Upper lobe of left lung (tissue), 6 donors: Measurements from ENCODE around the gene KIF6. TPM values are rescaled to one million over a fixed set of nuclear protein-coding genes. Genes with fewer than 3 reads are reported as not detected.

Experiments used
- ATAC-seq, 2 donors: fragments of 200-7000 bp; cut with Tn5 transposase; one replicate each; pipeline ENCODE4 v1.9.1; 2022; ENCODE audit warnings: mild to moderate bottlenecking in 2 of 2, moderate library complexity in 2 of 2; ENCODE audit not compliant: low FRiP score in 2 of 2
- DNase-seq, 2 donors: peaks; one replicate each; pipeline ENCODE4 v3.0.0-alpha.2; 2019 to 2020
- H3K27ac ChIP-seq, 4 donors: fragments of 200-600 bp; sonication (generic); one replicate each; pipeline ENCODE4 v1.5.1; 2016 to 2019
- H3K27me3 ChIP-seq, 4 donors: fragments of 200-600 bp; sonication (generic); one replicate each; pipeline ENCODE4 v1.5.1; 2017 to 2019
- H3K36me3 ChIP-seq, 4 donors: fragments of 200-600 bp; sonication (generic); one replicate each; pipeline ENCODE4 v1.5.1; 2016 to 2019
- H3K4me1 ChIP-seq, 4 donors: fragments of 200-600 bp; sonication (generic); one replicate each; pipeline ENCODE4 v1.5.1; 2018 to 2019
- H3K4me3 ChIP-seq, 4 donors: fragments of 200-600 bp; sonication (generic); one replicate each; pipeline ENCODE4 v1.5.1; 2017 to 2019; ENCODE audit warnings: mild to moderate bottlenecking in 2 of 4, moderate library complexity in 1 of 4
- H3K9me3 ChIP-seq, 4 donors: fragments of 200-600 bp; sonication (generic); one replicate each; pipeline ENCODE4 v1.5.1; 2018 to 2019
- EP300 ChIP-seq, 4 donors: sonication (generic); formaldehyde crosslinking; IDR thresholded peaks; one replicate each; pipeline ENCODE4 v1.5.1; 2017; ENCODE audit warnings: antibody characterized with exemption in 4 of 4, control low read depth in 2 of 4
- POLR2A ChIP-seq, 4 donors: fragments of 450-650 bp; IDR thresholded peaks; one replicate each; pipeline ENCODE4 v1.5.1; 2016 to 2017; ENCODE audit warnings: antibody characterized with exemption in 4 of 4, mild to moderate bottlenecking in 2 of 4
- POLR2AphosphoS5 ChIP-seq, 2 donors: sonication (generic); formaldehyde crosslinking; IDR thresholded peaks; one replicate each; pipeline ENCODE4 v1.5.1; 2017; ENCODE audit warnings: antibody characterized with exemption in 2 of 2
- WGBS, 2 donors: methylation state at CpG; one replicate each; pipeline ENCODE4 v1.1.5; 2017 to 2018; 5-methylcytosine and 5-hydroxymethylcytosine counted together
- total RNA-seq, 6 donors: library from RNA; depleted of rRNA in 4 of 6; stranded (reverse); fragments of >200 nt in 4 of 6; gene quantifications; one replicate each; pipeline versions ENCODE4 v1.1.0 to v1.2.1, GENCODE V29; 2016 to 2021
- TF ChIP-seq, protein P1 (sequence below), 6 experiments: fragments of 450-650 bp in 4 of 6; fragments of 200-600 bp in 2 of 6; sonication (generic) in 2 of 6; IDR thresholded peaks; one replicate each; pipeline ENCODE4 v1.5.1; 2016 to 2019; ENCODE audit warnings: antibody characterized with exemption in 6 of 6
- donor health status: DM: no; HTN: no; CAD: no; lungs with moderate emphysema.
- donor health status: DM: no; HTN: yes; CAD: no; lungs with severe emphysema.

KIF6 gene
- total RNA-seq, 6 donors from 2014 or later, result 0.55 to 7.9 (median 1.5) TPM

GRCh38 chr6:39550191-39550590, 175.0 kb downstream of the KIF6 start:
- no peak for ATAC-seq
- H3K27ac ChIP-seq, result no peak overlapping the region
- TF ChIP-seq POLR2AphosphoS5 (IDR thresholded peaks at IDR 0.05) (no peak), EP300 (IDR thresholded peaks at IDR 0.05) (no peak), POLR2A (IDR thresholded peaks at IDR 0.05) (no peak)
- TF ChIP-seq, protein P1, sequence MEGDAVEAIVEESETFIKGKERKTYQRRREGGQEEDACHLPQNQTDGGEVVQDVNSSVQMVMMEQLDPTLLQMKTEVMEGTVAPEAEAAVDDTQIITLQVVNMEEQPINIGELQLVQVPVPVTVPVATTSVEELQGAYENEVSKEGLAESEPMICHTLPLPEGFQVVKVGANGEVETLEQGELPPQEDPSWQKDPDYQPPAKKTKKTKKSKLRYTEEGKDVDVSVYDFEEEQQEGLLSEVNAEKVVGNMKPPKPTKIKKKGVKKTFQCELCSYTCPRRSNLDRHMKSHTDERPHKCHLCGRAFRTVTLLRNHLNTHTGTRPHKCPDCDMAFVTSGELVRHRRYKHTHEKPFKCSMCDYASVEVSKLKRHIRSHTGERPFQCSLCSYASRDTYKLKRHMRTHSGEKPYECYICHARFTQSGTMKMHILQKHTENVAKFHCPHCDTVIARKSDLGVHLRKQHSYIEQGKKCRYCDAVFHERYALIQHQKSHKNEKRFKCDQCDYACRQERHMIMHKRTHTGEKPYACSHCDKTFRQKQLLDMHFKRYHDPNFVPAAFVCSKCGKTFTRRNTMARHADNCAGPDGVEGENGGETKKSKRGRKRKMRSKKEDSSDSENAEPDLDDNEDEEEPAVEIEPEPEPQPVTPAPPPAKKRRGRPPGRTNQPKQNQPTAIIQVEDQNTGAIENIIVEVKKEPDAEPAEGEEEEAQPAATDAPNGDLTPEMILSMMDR (IDR thresholded peaks at IDR 0.05), result no peak
- H3K36me3 ChIP-seq, result no peaks in the 10 kb centered on the region
- H3K9me3 ChIP-seq, result no peaks in the 10 kb centered on the region
- WGBS, 2 donors, result 58 to 67% methylated on average over 2 of the region's 2 CpGs
- no peak for DNase-seq
- H3K27me3 ChIP-seq, result no peaks in the 10 kb centered on the region
- H3K4me3 ChIP-seq, result no peak overlapping the region
- no peaks in the 10 kb centered on the region for H3K4me1 ChIP-seq

- Histone ChIP-seq H3K36me3 (no peaks in the 10 kb centered on the region), H3K9me3 (no peaks in the 10 kb centered on the region), H3K4me3 (no peak overlapping the region), H3K4me1 (no peaks in the 10 kb centered on the region), H3K27ac (no peak overlapping the region), H3K27me3 (no peaks in the 10 kb centered on the region)
- ATAC-seq (no peak), DNase-seq (no peak)
- no peak for TF ChIP-seq POLR2A (IDR thresholded peaks at IDR 0.05)
- TF ChIP-seq POLR2AphosphoS5 (IDR thresholded peaks at IDR 0.05), result no peak
- TF ChIP-seq EP300 (IDR thresholded peaks at IDR 0.05), result no peak
- TF ChIP-seq, protein P1 (IDR thresholded peaks at IDR 0.05), result no peak
- 26 to 61% methylated on average over 2 of the region's 2 CpGs for WGBS, 2 donors
Measured at GRCh38 chr6:39546731-39547130, 178.5 kb downstream of the KIF6 start.

DNA sequence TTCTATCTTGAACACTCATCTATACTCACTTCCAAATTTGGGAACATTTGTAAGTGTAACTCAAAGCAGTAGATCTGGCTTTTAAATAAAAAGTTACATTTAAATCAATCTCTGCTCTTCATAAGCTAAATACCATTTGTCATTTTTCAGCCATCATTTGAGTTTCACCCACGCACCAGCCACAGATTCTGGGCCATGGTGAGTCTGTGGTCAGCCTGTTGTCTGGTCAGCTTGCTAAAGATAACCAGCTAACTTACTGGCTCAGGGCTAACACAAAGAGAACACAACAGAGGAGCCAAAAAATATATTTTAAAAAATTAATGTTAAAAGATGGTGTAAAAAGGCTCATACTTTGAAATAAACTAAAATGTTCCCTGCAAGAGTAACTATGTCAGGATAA, 181.3 kb downstream of the KIF6 start:
- WGBS, 2 donors, result 70 to 91% methylated on average over 1 of the region's 1 CpG
- no peak overlapping the region for H3K27ac ChIP-seq
- H3K4me3 ChIP-seq, result no peak overlapping the region
- TF ChIP-seq, protein P1 (IDR thresholded peaks at IDR 0.05), result no peak
- DNase-seq, result no peak
- no peaks in the 10 kb centered on the region for H3K4me1 ChIP-seq
- H3K36me3 ChIP-seq, result no peaks in the 10 kb centered on the region
- no peaks in the 10 kb centered on the region for H3K27me3 ChIP-seq
- H3K9me3 ChIP-seq, result no peaks in the 10 kb centered on the region
- no peak for ATAC-seq

GRCh38 chr6:39543095-39543494, 182.1 kb downstream of the KIF6 start:
- H3K36me3 ChIP-seq, result no peaks in the 10 kb centered on the region
- H3K27ac ChIP-seq, result no peak overlapping the region
- H3K27me3 ChIP-seq, result no peaks in the 10 kb centered on the region
- no peaks in the 10 kb centered on the region for H3K4me1 ChIP-seq
- DNase-seq, result no peak
- TF ChIP-seq EP300 (IDR thresholded peaks at IDR 0.05) (no peak), POLR2AphosphoS5 (IDR thresholded peaks at IDR 0.05) (no peak), POLR2A (IDR thresholded peaks at IDR 0.05) (no peak)
- TF ChIP-seq, protein P1 (IDR thresholded peaks at IDR 0.05), result no peak
- no peak overlapping the region for H3K4me3 ChIP-seq
- peak; percentile 67 to 75 for ATAC-seq
- no peaks in the 10 kb centered on the region for H3K9me3 ChIP-seq
- 50 to 52% methylated on average over 2 of the region's 2 CpGs for WGBS, 2 donors

DNA sequence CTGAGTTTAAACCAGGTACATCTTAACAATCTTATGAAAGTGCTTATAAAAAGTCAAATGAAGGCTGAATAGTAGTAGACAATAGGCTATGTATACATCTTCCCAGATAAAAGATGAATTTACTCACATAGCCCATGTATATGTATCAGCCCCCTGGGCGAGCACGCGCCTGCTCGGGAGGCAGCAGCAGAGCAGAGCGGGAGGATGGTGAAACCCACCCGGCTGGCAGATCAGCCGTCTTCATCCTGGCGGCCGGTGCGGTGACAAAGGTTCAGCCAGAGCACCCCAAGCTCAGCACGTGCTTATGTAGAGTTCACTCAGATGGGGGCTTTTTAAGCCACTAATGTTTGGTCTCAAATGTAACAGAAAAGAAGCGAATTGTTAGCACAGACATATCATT, 184.8 kb downstream of the KIF6 start:
- Histone ChIP-seq H3K36me3 (no peaks in the 10 kb centered on the region), H3K27me3 (no peaks in the 10 kb centered on the region), H3K4me3 (no peak overlapping the region), H3K27ac (no peak overlapping the region), H3K4me1 (no peaks in the 10 kb centered on the region), H3K9me3 (no peaks in the 10 kb centered on the region)
- TF ChIP-seq POLR2AphosphoS5 (IDR thresholded peaks at IDR 0.05), result no peak
- no peak for TF ChIP-seq EP300 (IDR thresholded peaks at IDR 0.05)
- no peak for ATAC-seq
- 95 to 97% methylated on average over 12 of the region's 12 CpGs for WGBS, 2 donors
- peak in 1 of 2 donors; percentile 62 for DNase-seq
